ENCODE data around the gene PYGO2.
A peak's percentile ranks its signal among the peaks of the same experiment; 100 is the strongest.

DNA sequence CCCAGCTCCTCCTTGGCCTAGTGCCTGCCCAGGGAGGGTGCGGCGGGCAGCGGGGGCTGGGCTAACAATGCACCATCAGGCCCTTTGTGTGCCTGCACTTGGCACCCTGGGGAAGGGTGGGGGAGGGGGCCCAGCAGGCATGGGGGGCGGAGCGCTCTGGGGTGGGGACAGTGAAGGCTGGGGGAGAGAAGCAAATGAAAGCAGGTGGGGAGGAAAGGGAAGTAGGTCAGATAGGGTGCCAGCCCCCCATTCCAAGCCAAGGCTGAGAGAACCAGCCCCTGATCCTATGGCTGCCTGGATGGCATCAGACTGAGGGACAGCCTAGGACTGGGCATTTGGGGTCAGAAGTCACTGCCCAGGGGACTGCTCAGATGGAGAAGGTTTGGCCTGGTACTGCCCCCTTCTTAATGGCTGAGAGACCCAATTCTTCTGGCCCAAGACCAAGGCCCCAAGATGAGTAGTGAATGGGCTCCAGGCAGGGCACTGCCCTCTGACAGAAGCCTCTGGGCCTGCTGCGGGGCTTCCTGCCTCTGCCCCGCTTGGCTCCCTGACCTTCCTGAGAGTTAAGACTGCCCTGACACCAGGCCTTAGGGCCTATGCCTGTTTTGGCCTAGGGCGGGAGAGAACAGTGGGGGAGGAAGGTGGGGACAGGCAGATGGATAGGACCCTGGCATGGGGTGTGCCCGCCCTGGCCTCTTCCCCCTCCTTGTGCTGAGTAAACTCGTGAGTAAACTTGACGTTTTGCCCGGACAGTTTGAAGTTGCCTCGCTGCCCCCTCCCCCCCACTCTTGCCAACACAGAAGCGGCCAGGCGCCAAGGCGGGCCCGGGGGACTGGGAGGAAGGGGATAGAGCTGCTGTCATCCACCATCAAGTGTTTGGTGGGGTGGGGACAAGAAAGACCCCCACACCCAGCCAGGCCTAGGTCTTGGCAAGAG is 43.8 kb upstream of the PYGO2 start:
- TF ChIP-seq, protein P1, sequence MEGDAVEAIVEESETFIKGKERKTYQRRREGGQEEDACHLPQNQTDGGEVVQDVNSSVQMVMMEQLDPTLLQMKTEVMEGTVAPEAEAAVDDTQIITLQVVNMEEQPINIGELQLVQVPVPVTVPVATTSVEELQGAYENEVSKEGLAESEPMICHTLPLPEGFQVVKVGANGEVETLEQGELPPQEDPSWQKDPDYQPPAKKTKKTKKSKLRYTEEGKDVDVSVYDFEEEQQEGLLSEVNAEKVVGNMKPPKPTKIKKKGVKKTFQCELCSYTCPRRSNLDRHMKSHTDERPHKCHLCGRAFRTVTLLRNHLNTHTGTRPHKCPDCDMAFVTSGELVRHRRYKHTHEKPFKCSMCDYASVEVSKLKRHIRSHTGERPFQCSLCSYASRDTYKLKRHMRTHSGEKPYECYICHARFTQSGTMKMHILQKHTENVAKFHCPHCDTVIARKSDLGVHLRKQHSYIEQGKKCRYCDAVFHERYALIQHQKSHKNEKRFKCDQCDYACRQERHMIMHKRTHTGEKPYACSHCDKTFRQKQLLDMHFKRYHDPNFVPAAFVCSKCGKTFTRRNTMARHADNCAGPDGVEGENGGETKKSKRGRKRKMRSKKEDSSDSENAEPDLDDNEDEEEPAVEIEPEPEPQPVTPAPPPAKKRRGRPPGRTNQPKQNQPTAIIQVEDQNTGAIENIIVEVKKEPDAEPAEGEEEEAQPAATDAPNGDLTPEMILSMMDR (IDR thresholded peaks at IDR 0.05), result peak in 1 of 4 experiments; percentile 6
- peak; percentile 50 for TF ChIP-seq POLR2A (IDR thresholded peaks at IDR 0.05)

Data from prostate gland (tissue), 2 donors.